ENCODE data around the gene N4BP3. TPM values are rescaled to one million over a fixed set of nuclear protein-coding genes. Genes with fewer than 3 reads are reported as not detected.

Gene N4BP3
- total RNA-seq, 1 donor from 2014 or later, result 1.8 TPM

GRCh38 chr5:178142642-178143041, 29.3 kb downstream of the N4BP3 start:
- Histone ChIP-seq H3K9me3 (replicated peaks) (no peaks in the 10 kb centered on the region), H3K27me3 (ENCODE audit: low read depth) (no peaks in the 10 kb centered on the region), H3K4me1 (peaks cover 4% of the 10 kb centered on the region), H3K4me3 (no peak overlapping the region), H3K36me3 (peaks cover 92% of the 10 kb centered on the region), H3K27ac (replicated peaks) (no peak overlapping the region)
- DNase-seq, result no peak
- TF ChIP-seq CTCF (IDR thresholded peaks at IDR 0.05; ENCODE audit: borderline replicate concordance), result no peak
- intact Hi-C loops (cut with micrococcal nuclease), result no loop called here

DNA sequence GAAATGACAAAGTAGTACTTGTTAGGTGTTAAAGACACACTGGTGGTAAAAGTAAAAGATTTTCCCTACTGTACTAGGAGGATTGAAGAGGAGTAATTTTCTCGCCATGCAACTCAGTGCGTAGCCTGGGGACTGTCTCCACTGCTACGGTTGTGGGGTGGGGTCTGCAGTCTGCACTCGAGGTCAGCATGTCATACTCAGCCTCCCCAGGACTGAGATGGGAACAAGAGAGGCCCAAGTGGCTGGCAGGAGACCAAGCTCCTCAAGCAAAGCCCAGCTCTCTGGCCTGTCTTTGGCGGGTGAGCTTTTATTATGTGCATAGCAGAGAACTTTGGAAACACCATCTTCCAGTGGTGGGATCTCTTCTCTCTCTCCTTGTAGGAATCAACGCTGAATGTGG, 29.9 kb downstream of the N4BP3 start:
- no peak for TF ChIP-seq CTCF (IDR thresholded peaks at IDR 0.05; ENCODE audit: borderline replicate concordance)
- Histone ChIP-seq H3K27me3 (ENCODE audit: low read depth) (no peaks in the 10 kb centered on the region), H3K4me3 (no peak overlapping the region), H3K9me3 (replicated peaks) (no peaks in the 10 kb centered on the region), H3K27ac (replicated peaks) (no peak overlapping the region), H3K4me1 (peaks cover 4% of the 10 kb centered on the region), H3K36me3 (peaks cover 93% of the 10 kb centered on the region)
- intact Hi-C loops (cut with micrococcal nuclease), result no loop called here
- DNase-seq, result no peak

- no peak for TF ChIP-seq CTCF (IDR thresholded peaks at IDR 0.05; ENCODE audit: borderline replicate concordance)
- Histone ChIP-seq H3K27me3 (ENCODE audit: low read depth) (no peaks in the 10 kb centered on the region), H3K36me3 (peaks cover 96% of the 10 kb centered on the region), H3K4me1 (peaks cover 4% of the 10 kb centered on the region), H3K4me3 (no peak overlapping the region), H3K9me3 (replicated peaks) (no peaks in the 10 kb centered on the region), H3K27ac (replicated peaks) (no peak overlapping the region)
- peak; percentile 77 for DNase-seq
- intact Hi-C loops (cut with micrococcal nuclease), result no loop called here
These were observed 30.6 kb downstream of the N4BP3 start for GRCh38 chr5:178143901-178144300.

- peak; percentile 76 for TF ChIP-seq CTCF (IDR thresholded peaks at IDR 0.05; ENCODE audit: borderline replicate concordance)
- Histone ChIP-seq H3K36me3 (peaks cover 100% of the 10 kb centered on the region), H3K4me3 (no peak overlapping the region), H3K9me3 (replicated peaks) (no peaks in the 10 kb centered on the region), H3K27ac (replicated peaks) (no peak overlapping the region), H3K27me3 (ENCODE audit: low read depth) (no peaks in the 10 kb centered on the region), H3K4me1 (peaks cover 6% of the 10 kb centered on the region)
- intact Hi-C loops (cut with micrococcal nuclease), result no loop called here
- peak; percentile 39 for DNase-seq
These were observed 32.9 kb downstream of the N4BP3 start for GRCh38 chr5:178145965-178146820.

DNA sequence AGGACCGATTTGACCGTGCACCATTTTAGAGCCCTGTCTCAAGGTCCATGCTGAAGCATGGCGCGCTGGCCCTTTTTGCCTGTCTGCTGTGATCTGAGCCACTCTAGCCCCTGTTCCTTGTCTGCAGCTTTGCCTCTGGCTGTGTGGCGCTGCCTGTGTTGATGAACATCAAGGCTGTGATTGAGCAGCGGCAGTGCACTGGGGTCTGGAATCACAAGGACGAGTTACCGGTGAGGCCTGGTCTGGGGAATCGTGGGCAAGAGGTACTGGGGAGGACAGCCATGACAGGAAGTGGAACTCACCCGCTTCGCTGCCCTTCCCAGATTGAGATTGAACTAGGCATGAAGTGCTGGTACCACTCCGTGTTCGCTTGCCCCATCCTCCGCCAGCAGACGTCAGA, 34.1 kb downstream of the N4BP3 start:
- peaks cover 19% of the 10 kb centered on the region for H3K4me1 ChIP-seq

More for the DNA sequence above, 34.1 kb downstream of the N4BP3 start:
- DNase-seq, result no peak
- Histone ChIP-seq H3K9me3 (replicated peaks) (no peaks in the 10 kb centered on the region), H3K27me3 (ENCODE audit: low read depth) (no peaks in the 10 kb centered on the region), H3K27ac (replicated peaks) (no peak overlapping the region), H3K36me3 (peaks cover 89% of the 10 kb centered on the region), H3K4me3 (no peak overlapping the region)
- intact Hi-C loops (cut with micrococcal nuclease), result no loop called here
- TF ChIP-seq CTCF (IDR thresholded peaks at IDR 0.05; ENCODE audit: borderline replicate concordance), result no peak
